PC-9 (cell line): ENCODE measurements around the gene LRRC2.

Experiments used
- EZH2 ChIP-seq: fragments of 200-600 bp; sonication (generic); IDR thresholded peaks from 2 replicates; pipeline ENCODE4 v1.8.0; 2017; ENCODE audit warnings: antibody characterized with exemption, low read depth
- TF ChIP-seq, protein P1 (sequence below): fragments of 200-600 bp; sonication (generic); conservative IDR thresholded peaks from 2 replicates; pipeline ENCODE4 v1.6.1; 2017; ENCODE audit warnings: mixed run types, antibody characterized with exemption, mild to moderate bottlenecking, moderate library complexity

DNA sequence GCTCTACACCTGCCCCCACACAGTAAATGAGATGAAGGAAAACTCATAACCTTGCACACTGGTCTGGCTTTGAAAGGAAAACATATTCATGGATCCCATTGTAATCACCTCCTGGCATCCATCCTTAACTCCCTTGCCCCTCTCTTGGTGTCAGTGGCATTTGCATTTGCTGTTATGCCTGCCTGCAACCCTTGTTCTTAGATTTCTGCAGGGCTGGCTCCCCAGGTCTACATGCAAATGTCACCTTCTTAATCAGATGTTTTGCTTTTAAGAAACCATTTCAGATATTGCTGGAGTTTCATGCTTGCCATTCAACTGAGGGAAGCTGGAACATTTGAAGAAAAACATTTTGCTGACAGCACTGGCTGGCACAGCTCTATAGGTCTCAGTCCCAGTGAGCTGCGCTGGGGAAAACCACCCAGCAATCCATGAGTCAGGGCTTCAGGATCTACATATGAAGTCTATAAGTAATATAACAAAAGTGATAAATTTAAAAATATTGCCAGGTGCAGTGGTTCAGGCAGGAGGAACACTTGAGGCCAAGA is 19.1 kb downstream of the LRRC2 start:
- TF ChIP-seq, protein P1, sequence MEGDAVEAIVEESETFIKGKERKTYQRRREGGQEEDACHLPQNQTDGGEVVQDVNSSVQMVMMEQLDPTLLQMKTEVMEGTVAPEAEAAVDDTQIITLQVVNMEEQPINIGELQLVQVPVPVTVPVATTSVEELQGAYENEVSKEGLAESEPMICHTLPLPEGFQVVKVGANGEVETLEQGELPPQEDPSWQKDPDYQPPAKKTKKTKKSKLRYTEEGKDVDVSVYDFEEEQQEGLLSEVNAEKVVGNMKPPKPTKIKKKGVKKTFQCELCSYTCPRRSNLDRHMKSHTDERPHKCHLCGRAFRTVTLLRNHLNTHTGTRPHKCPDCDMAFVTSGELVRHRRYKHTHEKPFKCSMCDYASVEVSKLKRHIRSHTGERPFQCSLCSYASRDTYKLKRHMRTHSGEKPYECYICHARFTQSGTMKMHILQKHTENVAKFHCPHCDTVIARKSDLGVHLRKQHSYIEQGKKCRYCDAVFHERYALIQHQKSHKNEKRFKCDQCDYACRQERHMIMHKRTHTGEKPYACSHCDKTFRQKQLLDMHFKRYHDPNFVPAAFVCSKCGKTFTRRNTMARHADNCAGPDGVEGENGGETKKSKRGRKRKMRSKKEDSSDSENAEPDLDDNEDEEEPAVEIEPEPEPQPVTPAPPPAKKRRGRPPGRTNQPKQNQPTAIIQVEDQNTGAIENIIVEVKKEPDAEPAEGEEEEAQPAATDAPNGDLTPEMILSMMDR = no peak
- no peak for TF ChIP-seq EZH2
